Nephron progenitor cell (in vitro differentiated cells): ENCODE measurements around the gene C11orf52.
"Not testable (repeated sequence)": the region's sequence is repeated elsewhere in the genome, so short reads cannot be mapped to it uniquely, and the experiment has no call there.

ENCODE experiments used
- DNase-seq: peaks from one replicate; pipeline ENCODE4 v3.0.0; 2021
- H3K27ac Mint-ChIP-seq: 2 replicates; pipeline ENCODE4 v1.8.0; 2021; ENCODE audit warnings: mild to moderate bottlenecking, moderate library complexity, mixed read lengths
- H3K27me3 Mint-ChIP-seq: 2 replicates; pipeline ENCODE4 v1.8.0; 2021; ENCODE audit warnings: mild to moderate bottlenecking, low read depth, mixed read lengths; ENCODE audit not compliant: poor library complexity
- H3K36me3 Mint-ChIP-seq: 2 replicates; pipeline ENCODE4 v1.8.0; 2021; ENCODE audit warnings: low read depth, mixed read lengths
- H3K4me1 Mint-ChIP-seq: 2 replicates; pipeline ENCODE4 v1.8.0; 2021; ENCODE audit warnings: mixed read lengths
- H3K4me3 Mint-ChIP-seq: 2 replicates; pipeline ENCODE4 v1.8.0; 2021; ENCODE audit warnings: mild to moderate bottlenecking, moderate library complexity, mixed read lengths
- H3K9me3 Mint-ChIP-seq: 2 replicates; pipeline ENCODE4 v1.8.0; 2021; ENCODE audit warnings: mild to moderate bottlenecking, moderate library complexity, mixed read lengths
- CTCF ChIP-seq: fragments of 200-600 bp; sonication (generic); IDR thresholded peaks from 2 replicates; pipeline ENCODE4 v1.5.0; 2021; ENCODE audit warnings: antibody characterized with exemption

The C11orf52 gene

GRCh38 chr11:111878385-111878848 is 40.3 kb upstream of the C11orf52 start:
- Mint-ChIP-seq H3K27ac (peak overlapping the region; percentile 100), H3K4me3 (peak overlapping the region; percentile 95)
- no peak for DNase-seq

GRCh38 chr11:111878849-111879636 is 39.7 kb upstream of the C11orf52 start, which contains the start of the genes CFAP68 and FDXACB1:
TSS of gene CFAP68 (plus strand) at chr11:111879541. CDS start at chr11:111879561, 20 bp downstream.
TSS of gene FDXACB1 (minus strand) at chr11:111879165. CDS start at chr11:111879132, 33 bp downstream.
- Mint-ChIP-seq H3K4me3 (peak within 1 kb of the TSS; percentile 95), H3K36me3 (no peaks in the 10 kb centered on the region), H3K9me3 (no peaks in the 10 kb centered on the region), H3K27ac (peak within 1 kb of the TSS; percentile 100), H3K27me3 (peaks cover 3% of the 10 kb centered on the region), H3K4me1 (peaks cover 17% of the 10 kb centered on the region)
- TF ChIP-seq CTCF: peak; percentile 94
- peak; percentile 95 for DNase-seq

More at GRCh38 chr11:111878385-111878848, 40.3 kb upstream of the C11orf52 start:
- peaks cover 17% of the 10 kb centered on the region for H3K4me1 Mint-ChIP-seq
- H3K27me3 Mint-ChIP-seq: peaks cover 3% of the 10 kb centered on the region
- H3K9me3 Mint-ChIP-seq: no peaks in the 10 kb centered on the region
- TF ChIP-seq CTCF: no peak
- no peaks in the 10 kb centered on the region for H3K36me3 Mint-ChIP-seq

GRCh38 chr11:111879637-111879960 is 39.1 kb upstream of the C11orf52 start:
- no peak for DNase-seq
- no peaks in the 10 kb centered on the region for H3K36me3 Mint-ChIP-seq
- no peaks in the 10 kb centered on the region for H3K9me3 Mint-ChIP-seq
- TF ChIP-seq CTCF: no peak
- peak overlapping the region; percentile 100 for H3K27ac Mint-ChIP-seq
- H3K4me3 Mint-ChIP-seq: peak overlapping the region; percentile 95
- H3K4me1 Mint-ChIP-seq: peaks cover 17% of the 10 kb centered on the region
- H3K27me3 Mint-ChIP-seq: peaks cover 3% of the 10 kb centered on the region

GRCh38 chr11:111882202-111882601 is 36.5 kb upstream of the C11orf52 start:
- no peaks in the 10 kb centered on the region for H3K9me3 Mint-ChIP-seq
- peaks cover 17% of the 10 kb centered on the region for H3K4me1 Mint-ChIP-seq
- no peak for TF ChIP-seq CTCF
- no peak for DNase-seq
- H3K36me3 Mint-ChIP-seq: no peaks in the 10 kb centered on the region
- peaks cover 3% of the 10 kb centered on the region for H3K27me3 Mint-ChIP-seq
- no peak overlapping the region for H3K4me3 Mint-ChIP-seq
- H3K27ac Mint-ChIP-seq: no peak overlapping the region

GRCh38 chr11:111885053-111885452 is 33.7 kb upstream of the C11orf52 start:
- not testable (repeated sequence) for H3K27me3 Mint-ChIP-seq, H3K9me3 Mint-ChIP-seq

GRCh38 chr11:111886032-111886431 is 32.7 kb upstream of the C11orf52 start:
- H3K36me3 Mint-ChIP-seq: no peaks in the 10 kb centered on the region
- peaks cover 5% of the 10 kb centered on the region for H3K27me3 Mint-ChIP-seq
- TF ChIP-seq CTCF: no peak
- H3K4me3 Mint-ChIP-seq: no peak overlapping the region
- H3K4me1 Mint-ChIP-seq: no peaks in the 10 kb centered on the region
- H3K27ac Mint-ChIP-seq: no peak overlapping the region
- no peak for DNase-seq
- peaks cover 7% of the 10 kb centered on the region for H3K9me3 Mint-ChIP-seq

More at GRCh38 chr11:111885053-111885452, 33.7 kb upstream of the C11orf52 start:
- not testable (repeated sequence) for H3K4me3 Mint-ChIP-seq, H3K4me1 Mint-ChIP-seq, H3K36me3 Mint-ChIP-seq, DNase-seq, H3K27ac Mint-ChIP-seq
